ENCODE data around the gene CCDC183. TPM values are rescaled to one million over a fixed set of nuclear protein-coding genes. Genes with fewer than 3 reads are reported as not detected.

Gene CCDC183
- total RNA-seq = 0.33 and 0.39 TPM in 2 replicates

DNA sequence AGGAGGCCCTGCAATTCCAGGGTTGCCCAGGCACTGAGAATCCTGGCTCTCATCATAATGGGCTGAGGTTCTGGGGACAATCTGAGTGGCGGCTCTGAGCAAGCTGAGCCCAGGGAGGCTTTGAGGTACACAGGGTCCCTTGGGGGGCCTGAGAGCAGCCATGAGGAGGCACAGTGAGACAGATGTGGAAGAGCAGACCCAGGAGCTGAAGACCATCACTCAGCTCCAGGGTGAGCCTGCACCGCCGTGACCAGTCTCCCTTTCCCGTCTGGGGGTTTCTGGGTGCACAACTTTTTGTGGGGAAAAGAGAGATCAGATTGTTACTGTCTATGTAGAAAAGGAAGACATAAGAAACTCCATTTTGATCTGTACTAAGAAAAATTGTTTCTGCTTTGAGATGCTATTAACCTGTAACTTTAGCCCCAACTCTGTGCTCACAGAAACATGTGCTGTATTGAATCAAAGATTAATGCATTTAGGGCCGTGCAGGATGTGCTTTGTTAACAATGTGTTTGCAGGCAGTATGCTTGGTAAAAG is at the start of gene CCDC183:
Gene CCDC183, plus strand, starts transcription at position 101 of the 537 bp plus-strand sequence. Its CDS starts 60 bp downstream, at position 161.

GRCh38 chr9:136748201-136748600 is 47.9 kb upstream of the CCDC183 start, which contains the start of gene LCN6:
Gene LCN6, minus strand, starts transcription at chr9:136748525. Its CDS starts 42 bp downstream, at chr9:136748483.

DNA sequence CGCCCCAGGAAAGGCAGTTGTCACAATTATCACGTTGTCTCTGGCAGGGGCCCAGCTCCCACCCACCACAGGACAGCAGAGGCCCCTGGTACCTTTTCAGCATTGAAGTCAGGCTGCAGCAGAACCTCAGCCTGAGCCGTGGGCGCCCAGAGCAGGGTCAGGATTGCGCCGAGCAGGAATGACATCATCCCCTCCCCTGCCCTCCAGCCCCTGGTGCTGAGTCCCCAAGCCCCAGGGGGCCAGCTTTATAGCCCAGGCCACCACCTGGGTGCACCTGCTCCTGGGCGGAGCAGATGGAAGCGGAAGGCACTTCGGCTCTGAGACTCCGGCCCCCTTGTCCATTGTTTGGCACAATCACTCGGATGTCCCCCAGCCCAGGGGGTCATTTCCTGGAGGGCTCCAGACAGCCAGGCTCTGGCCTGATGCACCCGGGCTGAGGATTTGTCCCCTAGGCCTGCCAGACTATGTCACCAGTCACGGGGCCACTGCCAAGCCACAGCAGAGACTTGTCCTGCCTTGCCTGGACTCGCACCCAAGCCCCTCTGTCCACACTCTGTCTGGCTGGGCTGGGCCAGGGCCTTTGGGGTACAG is 31.7 kb upstream of the CCDC183 start, which contains the start of gene LCN15:
Gene LCN15, minus strand, starts transcription at position 218 of the 591 bp plus-strand sequence. Its CDS starts 30 bp downstream, at position 188.

DNA sequence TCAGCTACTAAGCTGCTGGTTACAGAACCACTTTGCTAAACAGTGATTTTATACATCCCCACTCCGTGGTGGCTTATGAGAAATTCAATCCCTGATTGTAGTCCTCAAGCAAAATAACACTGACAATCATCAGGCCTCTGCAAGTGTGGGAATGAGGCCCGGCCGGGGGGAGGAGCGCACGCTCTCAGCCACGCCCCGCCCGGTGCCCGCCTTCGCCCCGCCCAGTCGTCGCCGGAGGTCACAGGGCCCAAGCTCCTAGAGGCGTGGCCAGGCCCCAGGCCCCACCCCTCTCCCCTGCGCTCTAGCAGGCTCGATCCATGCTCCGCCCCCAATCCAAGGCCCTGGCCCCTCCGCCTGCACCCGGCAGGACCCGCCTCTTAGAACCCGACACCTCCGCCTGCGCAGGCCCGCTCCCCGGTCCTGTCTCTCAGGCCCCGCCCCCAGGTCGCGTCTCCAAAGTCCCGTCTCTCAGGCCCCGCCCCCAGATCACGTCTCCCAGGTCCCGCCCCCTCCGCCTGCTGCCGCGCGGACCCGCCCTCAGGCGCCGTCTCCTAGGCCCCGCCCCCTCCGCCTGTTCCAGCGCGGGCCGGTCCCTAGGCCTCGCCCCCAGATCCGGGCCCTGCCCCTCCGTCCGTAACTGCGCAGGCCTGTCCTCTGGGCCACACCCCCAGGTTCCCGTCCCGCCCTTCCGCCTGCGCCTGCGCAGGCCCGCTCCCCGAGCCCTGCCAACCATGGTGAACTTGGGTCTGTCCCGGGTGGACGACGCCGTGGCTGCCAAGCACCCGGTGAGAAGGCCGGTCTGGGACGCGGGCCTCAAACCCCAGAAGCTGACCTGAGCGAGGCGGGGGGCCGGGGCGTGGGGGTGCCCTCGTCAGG is 5.3 kb upstream of the CCDC183 start, which contains the start of gene TMEM141:
Gene TMEM141, plus strand, starts transcription at position 705 of the 876 bp plus-strand sequence. Its CDS starts 27 bp downstream, at position 732.

DNA sequence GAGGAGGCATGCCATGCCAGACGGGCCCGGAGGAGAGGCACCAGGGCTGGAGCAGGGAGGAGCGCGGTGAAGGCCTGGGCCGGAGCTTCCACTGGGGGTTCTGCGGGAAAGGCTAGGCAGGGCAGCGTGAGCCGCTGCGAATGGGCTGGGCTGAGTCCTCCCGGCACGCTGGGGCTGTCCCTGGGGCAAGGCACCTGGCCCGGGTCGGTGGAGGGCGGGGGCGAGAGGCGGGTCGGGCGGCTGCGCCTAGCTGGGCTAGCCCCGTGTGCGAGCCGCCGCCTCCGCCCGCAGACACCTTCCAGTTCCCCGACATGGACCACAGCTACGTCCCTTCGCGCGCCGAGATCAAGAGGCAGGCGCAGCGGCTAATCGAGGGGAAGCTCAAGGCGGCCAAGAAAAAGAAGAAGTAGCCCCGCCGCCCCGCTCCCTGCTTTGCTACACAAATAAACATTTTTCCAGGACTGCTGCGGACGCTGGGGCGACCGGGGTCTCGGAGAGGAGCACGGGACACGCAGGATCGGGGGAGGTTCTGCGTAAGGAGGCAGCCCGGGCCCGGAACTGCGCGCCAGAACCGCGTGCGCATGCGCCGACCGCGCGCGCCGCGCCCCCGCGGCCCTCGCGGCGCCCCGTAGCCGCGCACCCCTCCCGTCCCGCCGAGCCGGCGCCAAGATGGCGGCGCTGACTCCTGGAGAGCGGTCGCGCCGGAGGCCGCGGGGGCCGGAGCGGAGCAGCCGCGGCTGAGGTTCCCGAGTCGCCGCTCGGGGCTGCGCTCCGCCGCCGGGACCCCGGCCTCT is 11.3 kb downstream of the CCDC183 start, which contains the start of gene RABL6:
Gene RABL6, plus strand, starts transcription at position 668 of the 794 bp plus-strand sequence. CDS start 249 bp downstream, outside the sequence.

GRCh38 chr9:136842380-136842948 is 46.3 kb downstream of the CCDC183 start, which contains the start of gene AJM1:
Gene AJM1, plus strand, starts transcription at chr9:136842478. Its CDS starts 1,937 bp downstream, at chr9:136844415.

DNA sequence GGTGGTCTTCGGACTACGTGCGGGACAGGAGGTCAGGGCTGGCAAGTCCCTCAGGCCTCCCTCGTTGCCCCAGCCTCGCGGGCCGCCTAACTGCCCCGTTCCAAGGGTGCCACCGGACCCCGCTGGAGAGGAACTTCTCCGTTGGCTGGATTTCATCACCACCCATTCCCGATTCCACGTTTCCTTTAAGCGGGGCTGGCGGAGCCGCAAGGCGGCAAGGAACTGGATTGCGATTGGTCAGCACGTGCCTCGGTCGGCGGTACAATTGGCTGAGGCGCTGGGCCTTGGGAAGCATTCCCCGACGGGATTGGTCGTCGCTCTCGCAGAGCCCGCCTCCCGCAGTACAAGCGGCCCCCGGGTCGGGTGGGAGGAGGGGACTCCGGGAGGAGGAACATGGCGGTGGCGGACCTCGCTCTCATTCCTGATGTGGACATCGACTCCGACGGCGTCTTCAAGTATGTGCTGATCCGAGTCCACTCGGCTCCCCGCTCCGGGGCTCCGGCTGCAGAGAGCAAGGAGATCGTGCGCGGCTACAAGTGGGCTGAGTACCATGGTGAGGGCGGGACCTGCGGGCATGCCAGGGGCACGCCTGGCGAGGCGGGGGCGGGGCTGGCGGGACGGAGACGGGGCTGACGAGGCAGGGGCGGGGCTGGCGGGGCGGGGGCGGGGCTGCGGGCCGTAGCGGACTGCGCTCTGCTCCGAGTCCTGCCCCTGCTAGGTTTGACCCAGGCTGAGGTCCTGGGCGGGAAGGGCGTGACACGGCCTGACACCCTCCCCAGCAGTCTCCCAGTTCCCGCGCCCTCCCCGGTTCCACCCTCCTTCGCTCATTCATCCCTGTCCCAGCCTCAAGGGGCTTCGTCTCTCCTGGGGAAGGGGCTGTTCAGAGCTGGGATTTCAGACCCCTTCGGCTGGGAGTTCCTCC is 53.2 kb downstream of the CCDC183 start, which contains the start of gene PHPT1:
Gene PHPT1, plus strand, starts transcription at position 372 of the 922 bp plus-strand sequence. Its CDS starts 22 bp downstream, at position 394.

DNA sequence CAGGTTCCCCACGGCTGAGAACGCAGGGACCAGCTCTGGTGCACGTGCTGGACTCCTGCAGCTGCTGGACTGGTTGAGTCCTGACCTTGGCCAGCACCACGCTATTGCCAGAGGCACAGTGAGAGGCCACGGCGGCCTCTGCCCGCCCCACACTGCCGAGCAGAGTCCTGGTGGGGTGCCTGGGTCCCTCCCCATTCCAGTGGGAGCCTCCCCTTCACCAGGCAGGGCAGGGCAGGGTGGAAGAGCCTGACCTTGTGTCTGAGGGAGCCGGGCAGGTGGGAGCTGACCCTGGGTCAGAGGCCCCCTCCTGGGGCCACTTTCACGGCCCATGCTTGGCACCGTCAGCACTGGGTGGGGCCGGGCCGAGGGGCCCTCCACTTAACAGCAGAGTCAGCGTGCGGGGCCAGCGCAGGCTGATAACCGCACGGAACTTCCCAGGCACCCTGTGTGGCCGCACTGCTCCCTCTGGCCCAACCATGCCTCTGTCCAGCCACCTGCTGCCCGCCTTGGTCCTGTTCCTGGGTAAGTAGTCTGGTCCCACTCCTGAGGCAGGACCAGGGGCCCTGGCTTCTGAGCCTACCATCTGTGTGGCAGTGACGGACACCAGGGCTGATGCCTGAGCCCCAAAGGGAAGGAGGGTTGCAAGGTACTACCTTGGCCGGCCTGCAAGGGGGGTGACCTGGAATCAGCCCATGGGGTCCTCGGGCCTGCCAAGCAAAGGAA is 56.0 kb downstream of the CCDC183 start, which contains the start of gene MAMDC4:
Gene MAMDC4, plus strand, starts transcription at position 406 of the 723 bp plus-strand sequence. Its CDS starts 71 bp downstream, at position 477.

Small RNA genes within 50 kb of the gene (small RNA-seq; reads per million reads assigned to genes)
- gene AL355987.2 = not detected
- not detected for gene ATP6V1G1P3
- gene MIR4292 = not detected
- gene MIR6722 = not detected

Other genes with a start within 250 kb of the CCDC183 start
- 2.0 TPM in 2 replicates for gene EGFL7, start 133.4 kb upstream of the CCDC183 start, total RNA-seq
- 24.7 and 44.9 TPM in 2 replicates for gene AGPAT2, start 108.9 kb upstream of the CCDC183 start, total RNA-seq
- gene DIPK1B, start 83.8 kb upstream of the CCDC183 start, total RNA-seq = 0.39 TPM in 1 of 2 replicates, not detected in the other
- gene LCN10, start 53.4 kb upstream of the CCDC183 start, total RNA-seq = not detected in 2 replicates
- not detected in 2 replicates for gene LCN6, start 47.8 kb upstream of the CCDC183 start, total RNA-seq
- not detected in 2 replicates for gene LCN8, start 38.1 kb upstream of the CCDC183 start, total RNA-seq
- not detected in 2 replicates for gene LCN15, start 31.8 kb upstream of the CCDC183 start, total RNA-seq
- 52.9 and 53.0 TPM in 2 replicates for gene TMEM141, start 5.0 kb upstream of the CCDC183 start, total RNA-seq
- 47.9 and 75.5 TPM in 2 replicates for gene RABL6, start 11.6 kb downstream of the CCDC183 start, total RNA-seq
- 0.76 and 1.2 TPM in 2 replicates for gene AJM1, start 46.1 kb downstream of the CCDC183 start, total RNA-seq
- gene PHPT1, start 53.1 kb downstream of the CCDC183 start, total RNA-seq = 100 and 144 TPM in 2 replicates
- 3.0 and 3.5 TPM in 2 replicates for gene MAMDC4, start 56.0 kb downstream of the CCDC183 start, total RNA-seq
- gene EDF1, start 70.0 kb downstream of the CCDC183 start, total RNA-seq = 175 and 192 TPM in 2 replicates
- 8.4 and 13.7 TPM in 2 replicates for gene TRAF2, start 90.2 kb downstream of the CCDC183 start, total RNA-seq
- 112 and 219 TPM in 2 replicates for gene FBXW5, start 148.4 kb downstream of the CCDC183 start, total RNA-seq
- 0.98 and 3.9 TPM in 2 replicates for gene C8G, start 148.9 kb downstream of the CCDC183 start, total RNA-seq
- 1.1 TPM in 1 of 2 replicates, not detected in the other for gene LCN12, start 155.9 kb downstream of the CCDC183 start, total RNA-seq
- 0.76 and 2.0 TPM in 2 replicates for gene PTGDS, start 181.2 kb downstream of the CCDC183 start, total RNA-seq
- not detected in 2 replicates for gene LCNL1, start 186.7 kb downstream of the CCDC183 start, total RNA-seq
- 11.0 and 16.8 TPM in 2 replicates for gene PAXX, start 196.1 kb downstream of the CCDC183 start, total RNA-seq
- gene CLIC3, start 200.2 kb downstream of the CCDC183 start, total RNA-seq = 328 and 397 TPM in 2 replicates
- gene ABCA2, start 231.9 kb downstream of the CCDC183 start, total RNA-seq = 11.6 and 15.3 TPM in 2 replicates
- not detected in 2 replicates for gene FUT7, start 235.8 kb downstream of the CCDC183 start, total RNA-seq
- under 0.01 and 0.22 TPM in 2 replicates for gene NPDC1, start 249.8 kb downstream of the CCDC183 start, total RNA-seq